H9 (cell line): ENCODE measurements around the gene SF3A2. TPM values are rescaled to one million over a fixed set of nuclear protein-coding genes. Genes with fewer than 3 reads are reported as not detected.

Source experiments
- DNase-seq: peaks from one replicate; pipeline ENCODE4 v3.0.0-alpha.2; 2017
- H2AFZ ChIP-seq: one replicate; pipeline ENCODE4 v1.6.1; 2013; ENCODE audit warnings: mild to moderate bottlenecking, low read length, control low read depth, moderate library complexity
- H2AK5ac ChIP-seq: 2 replicates; pipeline ENCODE4 v1.6.1; 2013; ENCODE audit warnings: low read length, control low read depth, mixed read lengths; ENCODE audit not compliant: insufficient read length
- H2BK120ac ChIP-seq: one replicate; pipeline ENCODE4 v1.6.1; 2013; ENCODE audit warnings: low read depth, mild to moderate bottlenecking, low read length, control low read depth, inconsistent platforms; ENCODE audit not compliant: poor library complexity, severe bottlenecking
- H2BK12ac ChIP-seq: 2 replicates; pipeline ENCODE4 v1.6.1; 2013; ENCODE audit warnings: low read length, control low read depth, mixed read lengths, low read depth; ENCODE audit not compliant: insufficient read length
- H2BK15ac ChIP-seq: 2 replicates; pipeline ENCODE4 v1.6.1; 2013; ENCODE audit warnings: low read depth, low read length, control low read depth
- H2BK20ac ChIP-seq: one replicate; pipeline ENCODE4 v1.6.1; 2013; ENCODE audit warnings: low read depth, mild to moderate bottlenecking, low read length, control low read depth, inconsistent platforms; ENCODE audit not compliant: poor library complexity, severe bottlenecking
- H2BK5ac ChIP-seq: 2 replicates; pipeline ENCODE4 v1.6.1; 2013; ENCODE audit warnings: low read length, control low read depth, mixed read lengths; ENCODE audit not compliant: insufficient read length
- H3K14ac ChIP-seq: 2 replicates; pipeline ENCODE4 v1.6.1; 2013; ENCODE audit warnings: low read length, control low read depth; ENCODE audit not compliant: insufficient read depth
- H3K18ac ChIP-seq: 2 replicates; pipeline ENCODE4 v1.6.1; 2013; ENCODE audit warnings: low read depth, mild to moderate bottlenecking, mixed read lengths, low read length, control low read depth; ENCODE audit not compliant: insufficient read length
- H3K23ac ChIP-seq: 2 replicates; pipeline ENCODE4 v1.6.1; 2013; ENCODE audit warnings: low read length, control low read depth, mixed read lengths, low read depth; ENCODE audit not compliant: insufficient read length
- H3K23me2 ChIP-seq: 2 replicates; pipeline ENCODE4 v1.6.1; 2013; ENCODE audit warnings: low read depth, mild to moderate bottlenecking, mixed read lengths, low read length, control low read depth; ENCODE audit not compliant: insufficient read length, poor library complexity, severe bottlenecking
- H3K27ac ChIP-seq: 2 replicates; pipeline ENCODE4 v1.5.1; 2013; ENCODE audit warnings: low read length, control low read depth, mixed read lengths, low read depth; ENCODE audit not compliant: insufficient read length
- H3K27me3 ChIP-seq: 2 replicates; pipeline ENCODE4 v1.6.1; 2013; ENCODE audit warnings: low read length, control low read depth, inconsistent platforms; ENCODE audit not compliant: insufficient read depth
- H3K4ac ChIP-seq: 2 replicates; pipeline ENCODE4 v1.6.1; 2013; ENCODE audit warnings: low read depth, mild to moderate bottlenecking, control low read depth, inconsistent platforms, low read length, moderate library complexity
- H3K4me1 ChIP-seq: 2 replicates; pipeline ENCODE4 v1.6.1; 2013; ENCODE audit warnings: low read length, control low read depth, inconsistent platforms; ENCODE audit not compliant: insufficient read depth
- H3K4me2 ChIP-seq: 2 replicates; pipeline ENCODE4 v1.6.1; 2013; ENCODE audit warnings: low read length, control low read depth, mixed read lengths; ENCODE audit not compliant: insufficient read length, insufficient read depth
- H3K56ac ChIP-seq: 2 replicates; pipeline ENCODE4 v1.6.1; 2013; ENCODE audit warnings: low read depth, mild to moderate bottlenecking, mixed read lengths, low read length, control low read depth; ENCODE audit not compliant: insufficient read length
- H3K79me1 ChIP-seq: 2 replicates; pipeline ENCODE4 v1.6.1; 2013; ENCODE audit warnings: low read depth, mild to moderate bottlenecking, moderate library complexity, low read length, control low read depth, inconsistent platforms; ENCODE audit not compliant: insufficient read depth, poor library complexity, severe bottlenecking
- H3K79me2 ChIP-seq: 2 replicates; pipeline ENCODE4 v1.6.1; 2013; ENCODE audit warnings: low read length, control low read depth, inconsistent platforms; ENCODE audit not compliant: insufficient read depth
- H3K9ac ChIP-seq: 2 replicates; pipeline ENCODE4 v1.6.1; 2013; ENCODE audit warnings: low read length, control low read depth, mixed read lengths; ENCODE audit not compliant: insufficient read length; ENCODE audit errors: extremely low read depth
- H3K9me3 ChIP-seq: one replicate; pipeline ENCODE4 v1.6.1; 2013; ENCODE audit warnings: low read depth, low read length, inconsistent platforms; ENCODE audit not compliant: control insufficient read depth
- H3T11ph ChIP-seq: one replicate; pipeline ENCODE4 v1.6.1; 2013; ENCODE audit warnings: mild to moderate bottlenecking, low read length, control low read depth, inconsistent platforms
- H4K20me1 ChIP-seq: one replicate; pipeline ENCODE4 v1.6.1; 2013; ENCODE audit not compliant: control insufficient read depth, insufficient read length, insufficient read depth
- H4K5ac ChIP-seq: 2 replicates; pipeline ENCODE4 v1.6.1; 2013; ENCODE audit warnings: low read depth, mild to moderate bottlenecking, mixed read lengths, low read length, control low read depth; ENCODE audit not compliant: insufficient read length
- H4K8ac ChIP-seq: replicated peaks from 2 replicates; pipeline ENCODE4 v1.6.1; 2013; ENCODE audit warnings: low read length, control low read depth, mixed read lengths, low read depth; ENCODE audit not compliant: insufficient read length
- H4K91ac ChIP-seq: 2 replicates; pipeline ENCODE4 v1.6.1; 2013; ENCODE audit warnings: low read depth, mild to moderate bottlenecking, moderate library complexity, mixed read lengths, low read length, control low read depth; ENCODE audit not compliant: insufficient read length
- H3K27ac Mint-ChIP-seq, 3 experiments: 2 replicates in 2 of 3; 3 replicates in 1 of 3; pipeline ENCODE4 v1.8.0; 2020 to 2021; ENCODE audit warnings: mixed read lengths in 3 of 3, mild to moderate bottlenecking in 1 of 3, moderate library complexity in 1 of 3
- H3K27me3 Mint-ChIP-seq: 2 replicates; pipeline ENCODE4 v1.8.0; 2021; ENCODE audit warnings: low read depth, mild to moderate bottlenecking, moderate library complexity, mixed read lengths
- H3K36me3 Mint-ChIP-seq, 3 experiments: 2 replicates in 2 of 3; 3 replicates in 1 of 3; pipeline ENCODE4 v1.8.0; 2020 to 2021; ENCODE audit warnings: low read depth in 3 of 3, mixed read lengths in 3 of 3; ENCODE audit not compliant: insufficient read depth in 1 of 3
- H3K4me1 Mint-ChIP-seq, 2 experiments: 2 replicates each; pipeline ENCODE4 v1.8.0; 2020; ENCODE audit warnings: mixed read lengths in 2 of 2
- H3K4me3 Mint-ChIP-seq, 2 experiments: 2 replicates in 1 of 2; 3 replicates in 1 of 2; pipeline ENCODE4 v1.8.0; 2020 to 2021; ENCODE audit warnings: mild to moderate bottlenecking in 2 of 2, mixed read lengths in 2 of 2, moderate library complexity in 1 of 2
- H3K9me3 Mint-ChIP-seq, 2 experiments: 2 replicates in 1 of 2; 3 replicates in 1 of 2; pipeline ENCODE4 v1.8.0; 2020; ENCODE audit warnings: mild to moderate bottlenecking in 2 of 2, mixed read lengths in 2 of 2, moderate library complexity in 1 of 2
- CTCF ChIP-seq: fragments of 200-600 bp; sonication (generic); conservative IDR thresholded peaks from 3 replicates; pipeline ENCODE4 v1.8.0; 2021; ENCODE audit warnings: antibody characterized with exemption, mild to moderate bottlenecking
- WGBS: extraction: QIAGEN DNeasy Blood & Tissue Kit; methylation state at CpG from one replicate; pipeline ENCODE4 v1.1.7; 2013; ENCODE audit warnings: missing lambda C conversion rate, low lambda C conversion rate, mixed read lengths; ENCODE audit not compliant: insufficient read length; ENCODE audit errors: extremely low coverage; 5-methylcytosine and 5-hydroxymethylcytosine counted together
- microRNA-seq: library from miRNA; unstranded; fragments of <30 nt; microRNA quantifications from one replicate; pipeline ENCODE4, GENCODE V29; 2020; ENCODE audit warnings: borderline microRNAs expressed
- total RNA-seq: library from RNA; stranded (reverse); gene quantifications from 2 replicates; pipeline ENCODE4 v1.2.1, GENCODE V29; 2021

SF3A2 gene
- total RNA-seq, 1 experiment from 2014 or later, result 166 TPM

- H4K20me1 ChIP-seq, result no peaks in the 10 kb centered on the region
- H2BK120ac ChIP-seq, result no peak overlapping the region
- no peak overlapping the region for H2BK12ac ChIP-seq
- H3K27me3 Mint-ChIP-seq, result peaks cover 58% of the 10 kb centered on the region
- peaks cover 8% of the 10 kb centered on the region; the same call in 1 of the 2 replicates for H3K27me3 ChIP-seq
- no peak overlapping the region for H3K23ac ChIP-seq
- no peaks in the 10 kb centered on the region for H3K9me3 ChIP-seq
- no peak overlapping the region for H3K27ac ChIP-seq
- no peaks in the 10 kb centered on the region for H3K9me3 Mint-ChIP-seq
- no peak overlapping the region for H3K4me2 ChIP-seq
- H3K56ac ChIP-seq, result no peak overlapping the region
- H3T11ph ChIP-seq, result no peak overlapping the region
- no peaks in the 10 kb centered on the region for H3K23me2 ChIP-seq
- no peak overlapping the region for H2BK5ac ChIP-seq
- no peak overlapping the region for H3K18ac ChIP-seq
- WGBS, result no CpG with 5 or more reads among the region's 16 CpGs
- H3K4me1 Mint-ChIP-seq, result peaks cover 0 to 7% of the 10 kb centered on the region in 2 experiments; a peak in 2 of 4 replicates
- no peak overlapping the region for H2AK5ac ChIP-seq
- H3K4ac ChIP-seq, result no peak overlapping the region
- H2BK20ac ChIP-seq, result no peak overlapping the region
- H4K91ac ChIP-seq, result no peak overlapping the region
- no peak overlapping the region for H2AFZ ChIP-seq
- no peak overlapping the region for H3K9ac ChIP-seq
- H3K79me2 ChIP-seq, result no peaks in the 10 kb centered on the region
- TF ChIP-seq CTCF, result no peak
- no peaks in the 10 kb centered on the region for H3K36me3 Mint-ChIP-seq
- H3K14ac ChIP-seq, result no peak overlapping the region
- H3K4me1 ChIP-seq, result no peaks in the 10 kb centered on the region
- H2BK15ac ChIP-seq, result no peak overlapping the region
- DNase-seq, result no peak
- no peak overlapping the region for H4K5ac ChIP-seq
- no peak overlapping the region for H3K27ac Mint-ChIP-seq
- no peaks in the 10 kb centered on the region for H3K79me1 ChIP-seq
- H4K8ac ChIP-seq, result no peak overlapping the region
- no peak overlapping the region for H3K4me3 Mint-ChIP-seq
These were observed 59.5 kb downstream of the SF3A2 start for GRCh38 chr19:2296141-2296540.

Small RNA genes lying within 50 kb of the gene (microRNA-seq; reads per million reads assigned to microRNA genes)
- gene MIR1227 (1.3 reads per million, percentile 7 among the genes with 10 or more reads in this experiment), gene MIR4321 (not detected)

Other genes starting within 250 kb of the SF3A2 start
- 110 and 113 TPM in 2 replicates for gene BTBD2, start 221.1 kb upstream of the SF3A2 start, total RNA-seq
- gene MKNK2, start 185.6 kb upstream of the SF3A2 start, total RNA-seq, result 153 and 154 TPM in 2 replicates
- gene MOB3A, start 140.5 kb upstream of the SF3A2 start, total RNA-seq, result 11.5 and 13.3 TPM in 2 replicates
- 2.1 and 3.0 TPM in 2 replicates for gene IZUMO4, start 139.9 kb upstream of the SF3A2 start, total RNA-seq
- 142 and 147 TPM in 2 replicates for gene AP3D1, start 85.3 kb upstream of the SF3A2 start, total RNA-seq
- gene DOT1L, start 72.9 kb upstream of the SF3A2 start, total RNA-seq, result 78.5 and 81.6 TPM in 2 replicates
- gene PLEKHJ1, start 495 bp upstream of the SF3A2 start, total RNA-seq, result 139 and 148 TPM in 2 replicates
- 70.2 and 70.7 TPM in 2 replicates for gene AMH, start 12.5 kb downstream of the SF3A2 start, total RNA-seq
- 0.90 and 1.1 TPM in 2 replicates for gene JSRP1, start 19.6 kb downstream of the SF3A2 start, total RNA-seq
- not detected in 2 replicates for gene PEAK3, start 45.4 kb downstream of the SF3A2 start, total RNA-seq
- 0.28 and 0.61 TPM in 2 replicates for gene LINGO3, start 71.3 kb downstream of the SF3A2 start, total RNA-seq
- gene LSM7, start 91.8 kb downstream of the SF3A2 start, total RNA-seq, result 187 and 202 TPM in 2 replicates
- 69.4 and 73.7 TPM in 2 replicates for gene SPPL2B, start 91.9 kb downstream of the SF3A2 start, total RNA-seq
- 0.24 and 0.33 TPM in 2 replicates for gene TMPRSS9, start 123.4 kb downstream of the SF3A2 start, total RNA-seq
- 214 and 219 TPM in 2 replicates for gene TIMM13, start 190.8 kb downstream of the SF3A2 start, total RNA-seq
- 173 and 174 TPM in 2 replicates for gene LMNB2, start 220.1 kb downstream of the SF3A2 start, total RNA-seq
- 13.5 and 16.2 TPM in 2 replicates for gene GADD45B, start 239.3 kb downstream of the SF3A2 start, total RNA-seq